Activated T-cell treated with anti-CD3 and anti-CD28 coated beads, Interleukin-2, amount 50 U/mL, for 72 hours (primary cell): ENCODE measurements around the gene LNPK. TPM values are rescaled to one million over a fixed set of nuclear protein-coding genes. Genes with fewer than 3 reads are reported as not detected.

Experiments used
- ATAC-seq, 2 donors: fragments of 150-1000 bp; cut with Tn5 transposase; replicated peaks in 1 of 2; 2 replicates each; pipeline ENCODE4 v1.10.0; 2021; ENCODE audit warnings: moderate library complexity in 2 of 2, mild to moderate bottlenecking in 1 of 2
- DNase-seq, 2 donors: peaks; one replicate each; pipeline ENCODE4 v3.0.0; 2021 to 2022; ENCODE audit warnings: mixed read lengths in 1 of 2
- H3K27ac Mint-ChIP-seq: one replicate; pipeline ENCODE4 v1.8.0; 2022; ENCODE audit warnings: mild to moderate bottlenecking, moderate library complexity, mixed read lengths
- H3K27me3 Mint-ChIP-seq: one replicate; pipeline ENCODE4 v1.8.0; 2022; ENCODE audit warnings: low read depth, mixed read lengths
- H3K36me3 Mint-ChIP-seq, 2 donors: one replicate each; pipeline ENCODE4 v1.8.0; 2022; ENCODE audit warnings: mixed read lengths in 2 of 2, mild to moderate bottlenecking in 1 of 2; ENCODE audit not compliant: insufficient read depth in 2 of 2
- H3K4me1 Mint-ChIP-seq: one replicate; pipeline ENCODE4 v1.8.0; 2022; ENCODE audit warnings: low read depth, mixed read lengths
- H3K4me3 Mint-ChIP-seq, 2 donors: one replicate each; pipeline ENCODE4 v1.8.0; 2022; ENCODE audit warnings: mild to moderate bottlenecking in 2 of 2, mixed read lengths in 2 of 2, moderate library complexity in 2 of 2
- H3K9me3 Mint-ChIP-seq, 2 donors: one replicate each; pipeline ENCODE4 v1.8.0; 2022; ENCODE audit warnings: mixed read lengths in 2 of 2
- total RNA-seq, 2 donors: library from RNA; stranded (reverse); gene quantifications; one replicate each; pipeline ENCODE4 v1.2.3, GENCODE V29; 2022

Gene LNPK, protein sequence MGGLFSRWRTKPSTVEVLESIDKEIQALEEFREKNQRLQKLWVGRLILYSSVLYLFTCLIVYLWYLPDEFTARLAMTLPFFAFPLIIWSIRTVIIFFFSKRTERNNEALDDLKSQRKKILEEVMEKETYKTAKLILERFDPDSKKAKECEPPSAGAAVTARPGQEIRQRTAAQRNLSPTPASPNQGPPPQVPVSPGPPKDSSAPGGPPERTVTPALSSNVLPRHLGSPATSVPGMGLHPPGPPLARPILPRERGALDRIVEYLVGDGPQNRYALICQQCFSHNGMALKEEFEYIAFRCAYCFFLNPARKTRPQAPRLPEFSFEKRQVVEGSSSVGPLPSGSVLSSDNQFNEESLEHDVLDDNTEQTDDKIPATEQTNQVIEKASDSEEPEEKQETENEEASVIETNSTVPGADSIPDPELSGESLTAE
- total RNA-seq: 10 to 100 TPM; 26.5 to 29.6 TPM

DNA sequence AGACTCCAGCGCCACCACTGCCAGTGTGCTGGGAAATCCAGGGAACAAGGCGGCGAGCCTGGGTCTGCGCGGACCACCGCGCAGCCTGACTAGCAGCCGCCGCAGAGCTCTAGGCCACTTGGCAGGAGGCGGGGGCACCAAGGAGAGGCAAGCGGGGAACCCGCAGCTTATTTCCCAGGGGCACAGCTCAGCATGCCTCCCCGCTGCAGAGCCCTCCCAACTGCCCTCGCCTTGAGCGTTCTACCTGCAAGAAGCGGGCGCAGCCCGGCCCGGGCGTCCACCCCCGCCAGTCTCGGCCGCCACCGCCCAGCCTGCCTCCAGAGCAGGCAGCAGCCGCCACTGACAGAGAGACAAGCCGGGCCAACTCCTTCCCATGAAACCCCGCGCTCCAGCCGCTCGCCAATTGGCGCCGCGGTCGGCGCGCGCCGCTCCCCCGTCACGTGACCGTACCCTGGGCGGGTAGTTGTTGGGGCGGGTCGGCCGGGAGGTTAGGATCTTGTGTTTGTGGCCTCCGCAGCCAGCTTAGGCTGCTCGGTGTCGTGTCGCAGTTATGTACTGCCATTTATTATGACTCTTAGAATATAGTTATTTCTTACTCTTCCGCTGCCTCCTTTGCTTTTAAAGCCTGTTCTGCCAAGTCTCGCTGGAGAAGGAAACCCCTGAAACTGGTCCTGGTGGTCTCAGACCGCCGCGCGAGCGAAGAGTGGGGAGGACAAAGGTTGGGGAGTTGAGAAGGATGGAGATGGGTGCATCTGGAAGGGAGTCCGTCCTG lies at the start of gene LNPK:
Gene LNPK, minus strand, starts transcription at position 352 of the 772 bp plus-strand sequence. CDS start 6,683 bp downstream, outside the sequence.
- H3K9me3 Mint-ChIP-seq: no peaks in the 10 kb centered on the region
- DNase-seq (peak; percentile 94), ATAC-seq (peak; percentile 93 to 95)
- H3K36me3 Mint-ChIP-seq: no peaks in the 10 kb centered on the region
- H3K4me3 Mint-ChIP-seq: peak within 1 kb of the TSS; percentile 95 to 99
- peak within 1 kb of the TSS; percentile 97 for H3K27ac Mint-ChIP-seq
- peaks cover 34% of the 10 kb centered on the region for H3K4me1 Mint-ChIP-seq
- peaks cover 8% of the 10 kb centered on the region for H3K27me3 Mint-ChIP-seq

DNA sequence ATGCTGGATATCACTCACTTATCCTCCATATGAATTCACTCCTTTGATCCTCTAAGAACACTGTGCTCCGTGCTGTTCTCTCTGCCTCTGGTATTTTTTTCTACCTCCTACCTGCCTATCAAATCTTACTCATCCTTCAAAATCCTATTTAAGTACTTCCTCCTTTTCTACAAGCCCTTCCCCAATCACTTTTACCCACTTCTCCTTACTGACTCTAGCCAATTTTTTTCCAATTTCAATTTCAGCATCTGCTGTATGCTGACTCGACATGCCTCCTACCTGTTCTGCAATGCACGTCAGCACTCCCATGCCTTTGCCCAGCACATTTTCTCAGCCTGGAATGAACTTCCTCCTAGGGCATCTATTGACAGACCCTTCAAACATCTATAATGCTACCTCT lies 37.3 kb upstream of the LNPK start:
- Mint-ChIP-seq H3K9me3 (peaks cover 0 to 2% of the 10 kb centered on the region in 2 donors), H3K36me3 (peaks cover 1 to 2% of the 10 kb centered on the region in 2 donors), H3K27me3 (peaks cover 37% of the 10 kb centered on the region), H3K27ac (no peak overlapping the region), H3K4me1 (no peaks in the 10 kb centered on the region), H3K4me3 (no peak overlapping the region)
- ATAC-seq (no peak), DNase-seq (no peak)

DNA sequence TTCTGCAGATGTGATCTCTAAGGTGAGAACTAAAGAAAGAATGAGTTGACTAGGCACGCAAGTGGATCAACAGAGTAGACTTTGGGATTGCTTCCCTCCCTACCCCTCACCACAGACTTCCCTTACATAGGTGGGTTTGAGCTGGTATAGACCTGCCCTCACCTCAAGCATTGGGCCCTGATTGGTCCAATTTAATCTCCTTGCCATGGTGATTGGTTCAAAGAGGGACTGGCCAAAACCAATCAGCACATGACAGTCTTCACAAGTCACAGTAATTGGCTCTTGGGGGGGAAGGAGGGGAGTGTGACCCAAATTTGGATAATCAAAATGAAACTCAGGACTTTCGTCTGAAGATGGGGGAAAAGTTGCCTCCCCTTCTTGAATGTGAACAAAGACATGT lies 36.6 kb upstream of the LNPK start:
- peaks cover 43% of the 10 kb centered on the region for H3K27me3 Mint-ChIP-seq
- no peak for ATAC-seq
- no peak overlapping the region for H3K4me3 Mint-ChIP-seq
- no peak overlapping the region for H3K27ac Mint-ChIP-seq
- no peak for DNase-seq
- peaks cover 1 to 2% of the 10 kb centered on the region in 2 donors for H3K36me3 Mint-ChIP-seq
- peaks cover 0 to 2% of the 10 kb centered on the region in 2 donors for H3K9me3 Mint-ChIP-seq
- H3K4me1 Mint-ChIP-seq: no peaks in the 10 kb centered on the region

DNA sequence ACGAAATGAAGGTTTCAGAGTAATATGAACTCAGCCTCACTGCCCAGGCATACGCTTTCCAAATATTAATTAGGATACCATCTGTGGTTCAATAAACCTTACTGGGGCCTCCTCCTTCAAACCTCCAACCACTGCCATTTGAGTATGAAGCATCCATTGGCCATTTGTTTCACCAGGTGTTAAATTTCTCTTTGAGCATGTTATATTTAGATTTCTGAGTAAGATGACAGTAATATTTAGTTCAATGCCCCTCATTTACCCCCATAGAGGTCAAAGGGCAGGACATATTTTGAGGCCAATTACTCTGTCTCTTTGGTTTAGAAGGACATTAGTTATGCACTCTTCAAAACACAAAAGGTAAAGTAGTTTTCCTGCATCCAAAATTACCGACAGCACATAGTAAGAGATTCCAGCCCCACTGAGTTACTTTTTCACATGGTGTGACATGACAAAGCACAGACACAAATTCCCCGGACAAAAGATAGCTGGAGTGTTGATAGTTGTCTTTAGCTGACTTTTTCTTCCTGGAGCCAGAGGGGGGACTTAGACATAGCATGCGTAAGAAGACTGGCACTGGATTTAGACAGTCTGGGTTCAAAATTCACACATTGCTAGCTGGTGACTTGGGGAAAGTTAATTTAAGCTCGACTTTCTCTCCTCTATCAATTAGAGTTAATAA lies 33.1 kb upstream of the LNPK start:
- no peak for ATAC-seq
- Mint-ChIP-seq H3K4me1 (no peaks in the 10 kb centered on the region), H3K27me3 (peaks cover 36% of the 10 kb centered on the region), H3K27ac (no peak overlapping the region), H3K4me3 (no peak overlapping the region), H3K36me3 (no peaks in the 10 kb centered on the region), H3K9me3 (no peaks in the 10 kb centered on the region)
- DNase-seq: no peak

DNA sequence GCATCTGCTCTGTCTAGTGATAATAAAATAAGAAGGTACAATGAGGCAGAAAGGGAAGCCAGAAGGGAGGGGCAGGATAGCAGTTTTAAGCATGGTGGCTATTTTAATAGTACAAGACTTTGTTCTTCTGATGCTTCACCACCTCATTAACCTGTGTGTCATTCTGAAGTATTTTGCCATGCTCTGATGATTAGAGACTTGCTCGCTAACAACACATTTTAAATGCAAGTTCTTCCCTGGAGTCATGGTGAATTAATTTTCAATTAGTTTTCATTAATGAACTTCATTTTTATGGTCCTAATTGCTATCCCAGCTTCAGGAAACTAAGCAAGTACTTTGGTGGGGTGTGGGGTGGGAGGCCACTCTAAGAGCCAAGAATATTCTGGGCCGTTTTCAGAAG lies 25.7 kb upstream of the LNPK start:
- H3K4me3 Mint-ChIP-seq: no peak overlapping the region
- no peaks in the 10 kb centered on the region for H3K4me1 Mint-ChIP-seq
- H3K27me3 Mint-ChIP-seq: peaks cover 24% of the 10 kb centered on the region
- DNase-seq: no peak
- no peaks in the 10 kb centered on the region for H3K9me3 Mint-ChIP-seq
- H3K27ac Mint-ChIP-seq: no peak overlapping the region
- no peaks in the 10 kb centered on the region for H3K36me3 Mint-ChIP-seq
- no peak for ATAC-seq

DNA sequence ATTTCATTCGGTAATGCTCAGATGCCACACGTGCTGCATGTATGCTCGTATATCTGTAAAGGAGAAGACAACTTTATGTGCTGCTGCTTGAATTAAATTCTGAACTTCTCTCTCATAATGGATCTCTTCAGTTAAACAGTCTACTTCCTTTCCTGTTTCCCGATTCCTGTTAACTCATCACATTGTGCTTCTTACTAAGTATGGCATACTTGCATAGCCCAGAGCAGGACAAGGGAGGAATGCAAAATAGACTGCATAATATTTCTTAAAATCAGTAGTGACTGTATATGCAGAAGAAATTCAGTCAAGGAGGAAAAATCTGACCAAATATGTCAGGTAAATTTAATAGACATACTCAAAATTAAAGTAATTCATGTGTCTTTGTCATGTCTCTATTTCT lies 23.9 kb upstream of the LNPK start:
- DNase-seq (no peak), ATAC-seq (no peak)
- Mint-ChIP-seq H3K4me3 (no peak overlapping the region), H3K9me3 (no peaks in the 10 kb centered on the region), H3K27ac (no peak overlapping the region), H3K27me3 (peaks cover 31% of the 10 kb centered on the region), H3K4me1 (no peaks in the 10 kb centered on the region), H3K36me3 (no peaks in the 10 kb centered on the region)

DNA sequence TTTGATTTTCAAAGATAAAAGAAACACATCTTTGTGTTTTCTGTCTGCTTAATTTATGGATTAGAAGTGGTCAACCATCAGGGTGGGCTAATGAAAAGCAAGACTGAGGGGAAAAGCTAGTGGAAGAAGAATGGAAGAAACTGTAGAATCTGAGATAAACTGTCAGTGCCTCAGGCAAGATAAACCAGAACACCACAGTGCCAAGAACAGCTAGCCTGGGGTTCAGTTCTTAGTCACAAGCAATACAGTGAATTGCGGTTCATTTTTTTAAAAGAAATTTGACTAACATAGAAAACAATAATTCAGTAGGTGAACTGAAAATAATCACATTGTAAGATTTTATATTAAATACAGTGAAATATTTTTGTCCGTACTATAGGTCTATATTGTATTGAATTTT lies 22.0 kb upstream of the LNPK start:
- H3K4me1 Mint-ChIP-seq: no peaks in the 10 kb centered on the region
- no peak overlapping the region for H3K4me3 Mint-ChIP-seq
- ATAC-seq (no peak), DNase-seq (no peak)
- H3K36me3 Mint-ChIP-seq: no peaks in the 10 kb centered on the region
- H3K27ac Mint-ChIP-seq: no peak overlapping the region
- peaks cover 38% of the 10 kb centered on the region for H3K27me3 Mint-ChIP-seq
- H3K9me3 Mint-ChIP-seq: no peaks in the 10 kb centered on the region

DNA sequence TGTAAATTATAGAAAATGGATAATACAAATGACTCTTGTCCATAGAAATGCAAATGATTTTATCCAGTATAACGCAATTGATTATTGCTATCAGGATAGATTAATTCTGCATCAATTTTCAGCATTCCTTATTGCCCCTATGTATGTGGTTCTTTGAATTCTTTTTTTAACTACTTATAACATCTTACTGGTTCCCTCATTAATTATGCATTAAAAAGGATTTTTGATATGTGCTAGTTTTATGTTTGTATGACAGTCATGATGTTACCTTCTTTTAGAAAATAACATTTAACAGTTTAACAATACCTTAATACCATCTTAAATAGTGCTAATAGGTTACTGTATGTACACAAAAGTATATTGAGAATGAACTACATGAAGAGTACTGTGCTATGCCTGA lies 20.0 kb upstream of the LNPK start:
- H3K36me3 Mint-ChIP-seq: no peaks in the 10 kb centered on the region
- ATAC-seq (no peak), DNase-seq (no peak)
- H3K9me3 Mint-ChIP-seq: no peaks in the 10 kb centered on the region
- no peaks in the 10 kb centered on the region for H3K4me1 Mint-ChIP-seq
- H3K4me3 Mint-ChIP-seq: no peak overlapping the region
- H3K27me3 Mint-ChIP-seq: peaks cover 27% of the 10 kb centered on the region
- H3K27ac Mint-ChIP-seq: no peak overlapping the region

DNA sequence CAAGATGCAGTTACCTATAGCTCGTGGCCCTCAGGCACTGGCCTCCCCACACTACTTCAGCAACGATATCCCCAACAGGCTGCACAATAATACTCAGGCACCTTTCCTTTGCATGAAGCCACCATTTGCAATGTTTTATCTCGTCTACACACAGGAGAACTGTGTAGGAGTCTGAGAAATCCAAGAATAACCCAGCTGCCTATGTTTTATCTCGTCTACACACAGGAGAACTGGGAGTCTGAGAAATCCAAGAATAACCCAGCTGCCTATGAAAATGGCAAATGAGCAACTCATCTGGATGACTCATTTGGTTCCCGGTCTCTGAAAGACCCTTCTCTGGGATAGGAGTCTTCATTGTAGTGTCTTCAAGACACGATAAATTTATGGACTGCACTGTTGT lies 18.3 kb upstream of the LNPK start:
- H3K4me3 Mint-ChIP-seq: no peak overlapping the region
- H3K27me3 Mint-ChIP-seq: peaks cover 27% of the 10 kb centered on the region
- H3K4me1 Mint-ChIP-seq: no peaks in the 10 kb centered on the region
- no peaks in the 10 kb centered on the region for H3K36me3 Mint-ChIP-seq
- no peak for DNase-seq
- no peak overlapping the region for H3K27ac Mint-ChIP-seq
- ATAC-seq: no peak
- H3K9me3 Mint-ChIP-seq: no peaks in the 10 kb centered on the region

DNA sequence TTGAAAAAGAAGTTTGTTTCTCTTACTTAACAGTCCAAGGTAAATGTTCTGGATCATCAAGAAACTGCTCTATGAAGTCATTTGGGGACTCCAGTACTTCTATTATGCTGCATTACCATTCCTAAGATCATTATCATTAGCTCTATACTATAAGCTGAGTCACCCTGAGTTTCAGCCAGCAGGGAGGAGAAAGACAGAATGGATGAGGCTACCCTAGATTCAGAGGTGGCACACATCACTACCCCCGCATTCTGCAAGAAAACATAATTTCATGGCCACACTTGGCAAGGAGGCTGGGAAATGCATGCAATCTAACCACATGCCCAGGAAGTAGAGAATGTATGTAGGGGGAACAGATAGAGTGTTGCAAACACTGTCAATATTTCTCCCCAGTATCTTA lies 16.6 kb upstream of the LNPK start:
- Mint-ChIP-seq H3K27me3 (peaks cover 35% of the 10 kb centered on the region), H3K9me3 (no peaks in the 10 kb centered on the region), H3K4me3 (no peak overlapping the region), H3K36me3 (no peaks in the 10 kb centered on the region), H3K27ac (no peak overlapping the region), H3K4me1 (no peaks in the 10 kb centered on the region)
- ATAC-seq (no peak), DNase-seq (no peak)

DNA sequence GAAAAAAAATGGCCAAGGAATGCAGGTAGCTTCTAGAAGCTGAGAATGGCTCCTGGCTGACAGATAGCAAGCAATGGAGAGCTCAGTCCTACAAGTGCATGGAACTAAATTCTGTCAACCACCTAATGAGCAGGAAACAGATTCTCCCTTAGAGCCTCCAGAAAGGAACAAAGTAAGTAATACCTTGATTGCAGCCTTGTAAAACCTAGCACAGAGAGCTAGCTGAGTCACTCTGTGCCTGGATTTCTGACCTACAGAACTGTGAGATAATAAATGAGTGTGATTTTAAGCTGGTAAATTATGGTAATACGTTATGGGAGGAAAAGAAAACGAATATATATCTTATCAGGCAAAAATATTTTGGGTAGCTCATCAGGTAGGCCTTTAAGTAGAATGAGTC lies 7.4 kb upstream of the LNPK start:
- Mint-ChIP-seq H3K27ac (no peak overlapping the region), H3K27me3 (peaks cover 16% of the 10 kb centered on the region), H3K4me1 (no peaks in the 10 kb centered on the region), H3K36me3 (no peaks in the 10 kb centered on the region), H3K9me3 (no peaks in the 10 kb centered on the region), H3K4me3 (no peak overlapping the region)
- ATAC-seq (no peak), DNase-seq (no peak)

DNA sequence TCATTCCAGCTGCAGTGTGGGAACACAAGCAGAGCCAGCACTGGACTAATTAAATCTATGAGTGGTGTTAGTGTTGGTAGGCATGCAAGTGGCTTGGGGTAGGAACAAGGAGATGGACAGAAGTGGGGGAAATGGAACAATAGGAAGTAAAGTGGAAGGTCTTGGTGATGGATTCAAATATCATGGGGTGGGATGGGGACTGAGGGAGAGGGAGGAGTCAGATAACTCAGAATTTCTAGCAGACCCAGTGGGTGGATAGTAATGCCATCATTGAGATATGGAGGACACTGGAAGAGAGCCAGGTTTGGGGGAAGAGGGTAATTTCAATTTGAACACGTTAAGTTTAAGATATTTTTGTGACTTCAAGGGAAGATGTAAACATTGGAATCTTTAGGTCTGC lies 2.9 kb upstream of the LNPK start:
- no peak overlapping the region for H3K27ac Mint-ChIP-seq

DNA sequence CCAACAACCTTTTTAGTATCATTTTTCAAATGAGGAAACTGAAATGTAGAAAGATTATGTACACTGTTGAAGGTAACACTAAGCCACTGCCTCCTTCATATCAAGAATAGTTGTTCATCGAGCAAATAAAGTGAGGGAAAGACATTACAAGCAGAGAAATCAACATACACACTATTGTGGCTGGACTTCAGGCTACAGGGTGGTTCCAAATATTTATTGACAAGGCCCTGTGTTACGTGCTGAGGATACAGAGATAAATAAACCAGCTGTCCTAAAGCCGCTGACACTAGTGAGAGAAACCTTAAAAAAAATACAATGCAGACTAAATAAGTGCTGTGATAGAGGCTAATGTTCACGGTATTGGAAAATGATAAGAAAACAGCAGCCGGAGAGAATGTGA lies 1.9 kb upstream of the LNPK start:
- Mint-ChIP-seq H3K4me3 (no peak overlapping the region), H3K9me3 (no peaks in the 10 kb centered on the region), H3K4me1 (peaks cover 34% of the 10 kb centered on the region), H3K36me3 (no peaks in the 10 kb centered on the region), H3K27ac (no peak overlapping the region), H3K27me3 (peaks cover 8% of the 10 kb centered on the region)
- ATAC-seq (no peak), DNase-seq (no peak)

More for the DNA sequence above, 2.9 kb upstream of the LNPK start:
- DNase-seq: no peak
- peaks cover 8% of the 10 kb centered on the region for H3K27me3 Mint-ChIP-seq
- H3K9me3 Mint-ChIP-seq: no peaks in the 10 kb centered on the region
- no peaks in the 10 kb centered on the region for H3K36me3 Mint-ChIP-seq
- H3K4me3 Mint-ChIP-seq: no peak overlapping the region
- ATAC-seq: no peak
- peaks cover 25% of the 10 kb centered on the region for H3K4me1 Mint-ChIP-seq
